Chondrocyte (in vitro differentiated cells): ENCODE measurements around the gene C5orf58. TPM values are rescaled to one million over a fixed set of nuclear protein-coding genes. Genes with fewer than 3 reads are reported as not detected.

ENCODE experiments used
- DNase-seq: peaks from one replicate; pipeline ENCODE4 v3.0.0; 2021; ENCODE audit warnings: mixed read lengths, low spot score
- H3K27ac Mint-ChIP-seq: one replicate; pipeline ENCODE4 v1.8.0; 2021; ENCODE audit warnings: mild to moderate bottlenecking, moderate library complexity, mixed read lengths; ENCODE audit not compliant: unreplicated experiment
- H3K27me3 Mint-ChIP-seq: 2 replicates; pipeline ENCODE4 v1.8.0; 2021; ENCODE audit warnings: low read depth, mixed read lengths
- H3K36me3 Mint-ChIP-seq: 2 replicates; pipeline ENCODE4 v1.8.0; 2021; ENCODE audit warnings: low read depth, mixed read lengths
- H3K4me1 Mint-ChIP-seq: 2 replicates; pipeline ENCODE4 v1.8.0; 2021; ENCODE audit warnings: low read depth, mild to moderate bottlenecking, mixed read lengths
- H3K4me3 Mint-ChIP-seq: one replicate; pipeline ENCODE4 v1.8.0; 2021; ENCODE audit warnings: mild to moderate bottlenecking, moderate library complexity, mixed read lengths; ENCODE audit not compliant: unreplicated experiment
- H3K9me3 Mint-ChIP-seq: 2 replicates; pipeline ENCODE4 v1.8.0; 2021; ENCODE audit warnings: low read depth, mixed read lengths
- CTCF ChIP-seq: fragments of 200-600 bp; sonication (generic); IDR thresholded peaks from 2 replicates; pipeline ENCODE4 v1.5.0; 2021; ENCODE audit warnings: antibody characterized with exemption, mild to moderate bottlenecking, moderate library complexity
- total RNA-seq: library from RNA; stranded (reverse); gene quantifications from 3 replicates; pipeline ENCODE4 v1.2.1, GENCODE V29; 2021

C5orf58 gene
- total RNA-seq, 1 donor from 2014 or later: not detected

- Mint-ChIP-seq H3K27me3 (peaks cover 43% of the 10 kb centered on the region), H3K36me3 (peaks cover 8% of the 10 kb centered on the region), H3K4me1 (peaks cover 7% of the 10 kb centered on the region), H3K9me3 (peaks cover 27% of the 10 kb centered on the region), H3K4me3 (no peak overlapping the region), H3K27ac (no peak overlapping the region)
- no peak for TF ChIP-seq CTCF
- DNase-seq: no peak
Observed at GRCh38 chr5:170288151-170288550, 55.4 kb downstream of the C5orf58 start.

GRCh38 chr5:170288551-170288950 lies 55.8 kb downstream of the C5orf58 start:
- no peak for TF ChIP-seq CTCF
- peaks cover 43% of the 10 kb centered on the region for H3K27me3 Mint-ChIP-seq
- H3K4me1 Mint-ChIP-seq: peaks cover 7% of the 10 kb centered on the region
- H3K27ac Mint-ChIP-seq: no peak overlapping the region
- no peak overlapping the region for H3K4me3 Mint-ChIP-seq
- no peak for DNase-seq
- H3K36me3 Mint-ChIP-seq: peaks cover 8% of the 10 kb centered on the region
- H3K9me3 Mint-ChIP-seq: peaks cover 23% of the 10 kb centered on the region

- H3K36me3 Mint-ChIP-seq: peaks cover 5% of the 10 kb centered on the region
- H3K27ac Mint-ChIP-seq: no peak overlapping the region
- peaks cover 45% of the 10 kb centered on the region for H3K27me3 Mint-ChIP-seq
- TF ChIP-seq CTCF: no peak
- H3K4me1 Mint-ChIP-seq: peaks cover 7% of the 10 kb centered on the region
- H3K9me3 Mint-ChIP-seq: peaks cover 19% of the 10 kb centered on the region
- H3K4me3 Mint-ChIP-seq: no peak overlapping the region
- no peak for DNase-seq
Observed at GRCh38 chr5:170289121-170289520, 56.3 kb downstream of the C5orf58 start.

GRCh38 chr5:170289764-170290163 lies 57.0 kb downstream of the C5orf58 start:
- no peak for TF ChIP-seq CTCF
- Mint-ChIP-seq H3K9me3 (peaks cover 14% of the 10 kb centered on the region), H3K4me1 (peaks cover 7% of the 10 kb centered on the region), H3K27ac (no peak overlapping the region), H3K36me3 (peaks cover 2% of the 10 kb centered on the region), H3K4me3 (no peak overlapping the region), H3K27me3 (peaks cover 50% of the 10 kb centered on the region)
- no peak for DNase-seq

- Mint-ChIP-seq H3K36me3 (peaks cover 2% of the 10 kb centered on the region), H3K27ac (no peak overlapping the region), H3K4me3 (no peak overlapping the region), H3K27me3 (peaks cover 54% of the 10 kb centered on the region), H3K4me1 (peaks cover 7% of the 10 kb centered on the region), H3K9me3 (peaks cover 10% of the 10 kb centered on the region)
- DNase-seq: no peak
- TF ChIP-seq CTCF: no peak
Observed at GRCh38 chr5:170290498-170290897, 57.7 kb downstream of the C5orf58 start.
